GM21619 (cell line): ENCODE measurements around the gene MAN1C1.

Experiments
- ATAC-seq: cut with Tn5 transposase; IDR thresholded peaks from one replicate; pipeline ENCODE4 v1.9.1; 2021; ENCODE audit not compliant: unreplicated experiment

MAN1C1 gene

GRCh38 chr1:25774921-25775771 lies 158.6 kb downstream of the MAN1C1 start:
- no peak for ATAC-seq

- ATAC-seq, result no peak
These were observed 162.8 kb downstream of the MAN1C1 start for GRCh38 chr1:25779388-25779787.

DNA sequence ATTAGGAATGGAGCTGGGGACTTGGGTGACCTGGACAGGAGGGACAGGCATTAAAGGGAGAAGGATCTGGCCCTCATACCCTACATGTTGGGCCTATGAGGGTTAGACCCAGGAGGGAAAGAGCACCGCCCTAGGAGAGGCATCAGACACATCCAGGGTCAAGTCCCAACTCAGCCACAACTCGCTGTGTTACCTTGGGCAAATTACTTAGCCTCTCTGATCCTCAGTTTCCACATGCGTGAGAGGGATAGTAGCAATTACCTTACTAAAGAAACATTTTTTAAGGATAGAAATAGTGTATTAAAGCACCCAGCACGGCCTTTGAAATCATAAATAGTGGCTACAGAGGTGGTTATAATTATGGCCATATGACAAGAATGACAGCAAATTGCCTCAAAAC lies 163.3 kb downstream of the MAN1C1 start:
- no peak for ATAC-seq

GRCh38 chr1:25780318-25781129 lies 163.9 kb downstream of the MAN1C1 start:
- ATAC-seq, result no peak

- no peak for ATAC-seq
These were observed 164.5 kb downstream of the MAN1C1 start for GRCh38 chr1:25781130-25781433.

DNA sequence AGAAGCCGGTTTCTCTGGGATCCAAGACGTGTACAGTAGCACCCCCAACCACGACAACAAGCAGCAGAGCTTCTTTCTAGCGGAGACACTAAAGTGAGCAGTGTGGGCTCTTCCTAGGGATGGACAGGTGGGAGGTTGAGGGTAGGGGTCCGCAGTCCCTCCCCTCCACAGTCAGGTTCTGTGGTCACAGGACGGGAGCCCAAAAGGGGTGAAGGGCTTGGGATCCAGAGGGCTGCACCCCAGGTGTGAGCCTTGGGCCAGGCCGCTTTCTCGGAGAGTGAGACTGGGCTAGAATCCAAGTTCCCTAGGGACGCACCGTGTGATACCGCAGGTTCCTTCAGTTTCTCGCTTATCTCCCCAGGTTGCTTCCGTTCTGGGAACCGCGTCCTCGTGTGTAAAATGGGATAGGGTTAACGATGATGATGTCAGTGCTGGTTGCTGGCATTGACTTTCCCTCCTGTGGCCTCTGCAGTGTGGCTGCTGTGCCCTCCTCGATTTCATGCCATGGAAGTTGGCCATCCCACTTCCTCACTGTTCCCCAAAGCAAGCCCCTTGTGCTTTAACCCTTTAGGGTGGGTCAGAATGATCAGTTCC lies 166.1 kb downstream of the MAN1C1 start:
- ATAC-seq, result no peak

DNA sequence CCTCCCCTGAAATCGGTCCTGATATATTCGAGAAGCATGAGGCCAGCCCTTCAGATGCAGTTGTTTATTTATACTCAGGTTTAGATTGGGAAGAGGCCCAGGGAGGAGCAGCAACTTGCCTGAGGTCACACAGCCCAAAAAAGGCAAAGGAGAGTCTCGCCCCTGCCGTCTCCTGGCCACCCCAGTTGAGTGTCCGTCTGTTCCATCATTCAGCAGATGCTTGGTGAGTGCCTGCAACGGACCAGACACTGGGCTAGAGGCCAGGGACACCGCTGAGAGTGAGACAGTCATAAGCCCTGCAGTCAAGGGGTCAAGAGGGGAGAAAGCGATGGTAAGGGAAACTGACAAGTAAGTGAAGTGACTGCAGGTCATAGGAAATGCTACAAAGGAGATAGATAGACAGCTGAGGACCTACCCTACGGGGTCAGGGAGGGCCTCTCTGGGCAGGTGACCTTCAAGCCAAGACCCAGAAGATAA lies 168.0 kb downstream of the MAN1C1 start:
- ATAC-seq, result no peak

DNA sequence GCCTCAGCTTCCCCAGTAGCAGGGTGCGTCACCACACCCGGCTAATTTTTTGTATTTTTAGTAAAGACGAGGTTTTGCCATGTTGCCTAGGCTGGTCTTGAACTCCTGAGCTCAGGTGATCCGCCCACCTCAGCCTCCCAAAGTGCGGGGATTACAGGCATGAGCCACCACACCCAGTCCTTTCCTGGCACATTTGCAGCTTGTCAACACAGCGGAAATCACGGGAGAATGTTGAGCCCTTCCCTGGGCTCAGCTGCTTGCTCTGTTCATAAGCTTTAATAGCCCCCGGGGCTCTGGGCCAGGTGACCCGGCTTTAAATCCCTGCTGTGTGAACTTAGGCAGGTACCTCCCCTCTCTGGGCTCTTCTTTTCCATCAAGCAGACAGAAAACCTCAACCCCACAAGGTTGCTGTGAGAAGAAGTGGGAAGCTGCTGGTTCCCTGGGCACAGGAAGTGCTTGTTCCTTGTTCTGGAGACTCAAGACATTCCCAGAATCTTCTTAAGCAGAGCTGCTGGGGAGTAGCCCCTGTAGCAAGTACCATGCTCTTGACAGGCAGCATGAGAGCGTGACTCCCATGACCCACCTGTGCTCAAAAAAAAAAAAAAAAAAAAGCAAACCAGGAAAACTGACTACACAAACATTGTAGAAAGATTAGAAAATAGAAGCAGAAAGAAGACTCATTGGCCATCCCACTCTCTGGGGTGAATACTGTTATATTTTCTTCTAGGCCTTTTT lies 168.9 kb downstream of the MAN1C1 start:
- no peak for ATAC-seq

- no peak for ATAC-seq
These were observed 170.5 kb downstream of the MAN1C1 start for GRCh38 chr1:25786887-25787759.

- no peak for ATAC-seq
These were observed 171.2 kb downstream of the MAN1C1 start for GRCh38 chr1:25787760-25788166.

DNA sequence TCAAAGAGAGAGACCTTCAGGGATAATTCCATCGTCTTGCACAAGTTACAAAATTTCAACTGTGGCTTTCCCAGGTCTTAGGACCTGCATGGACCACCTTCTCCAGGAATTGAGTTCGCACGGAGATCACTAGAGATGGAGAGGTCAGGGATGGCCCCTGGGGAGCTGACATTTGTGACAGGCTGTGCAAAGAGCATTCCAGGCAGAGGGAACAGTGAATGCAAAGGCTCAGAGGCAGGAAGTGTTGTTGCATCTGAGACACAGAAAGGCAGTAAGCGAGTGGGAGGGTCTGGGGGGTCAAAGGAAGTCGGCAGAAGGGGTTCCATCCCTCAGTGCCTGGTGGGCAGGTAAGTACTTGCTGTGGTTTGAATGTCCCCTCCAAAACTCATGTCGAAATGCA lies 173.9 kb downstream of the MAN1C1 start:
- no peak for ATAC-seq

- no peak for ATAC-seq
These were observed 175.5 kb downstream of the MAN1C1 start for GRCh38 chr1:25792115-25792514.

DNA sequence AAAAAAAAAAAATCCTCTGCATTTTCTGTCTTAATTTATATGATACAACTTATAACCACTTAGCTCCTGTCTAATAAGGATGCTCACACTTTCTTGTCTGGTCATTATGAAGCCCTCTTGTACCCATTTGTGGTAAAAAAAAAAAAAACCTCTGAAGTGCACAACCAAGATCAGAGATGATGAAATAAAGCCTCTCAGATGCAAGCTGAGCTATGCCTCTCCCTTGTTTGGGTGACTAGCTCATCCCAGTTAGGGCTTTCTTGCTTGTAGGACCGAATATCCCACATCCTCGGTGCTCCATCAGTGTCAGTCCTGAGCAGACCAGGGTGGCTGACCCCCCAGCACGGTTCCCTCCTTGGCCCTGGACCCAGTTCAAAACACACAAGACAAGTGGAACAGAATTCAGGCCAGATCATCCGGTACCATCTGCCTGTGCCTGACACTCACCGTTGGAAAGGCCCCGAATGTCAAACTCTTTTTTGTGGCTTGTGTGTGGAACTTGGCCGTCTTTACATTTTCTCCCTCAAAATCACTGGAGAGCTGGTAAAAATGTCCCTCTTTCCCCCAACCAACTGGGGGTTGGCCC lies 177.1 kb downstream of the MAN1C1 start:
- ATAC-seq, result no peak

DNA sequence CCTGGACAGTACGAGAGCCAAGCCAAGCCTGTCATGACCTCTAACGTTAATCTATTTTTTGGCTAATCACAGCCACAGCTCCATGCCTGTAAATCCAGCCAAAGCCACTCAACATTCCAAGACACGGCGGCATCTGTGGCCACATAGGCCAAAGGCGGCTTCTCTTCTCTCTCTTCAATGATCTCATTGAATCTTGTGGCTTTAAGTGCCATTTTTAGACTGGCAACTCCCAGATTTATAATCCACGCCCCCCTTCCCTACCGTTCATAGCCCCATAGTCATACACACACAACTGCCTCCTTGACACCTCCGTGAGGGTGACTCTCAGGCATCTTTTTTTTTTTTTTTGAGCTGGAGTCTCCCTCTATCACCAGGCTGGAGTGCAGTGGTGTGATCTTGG lies 177.7 kb downstream of the MAN1C1 start:
- ATAC-seq, result no peak

DNA sequence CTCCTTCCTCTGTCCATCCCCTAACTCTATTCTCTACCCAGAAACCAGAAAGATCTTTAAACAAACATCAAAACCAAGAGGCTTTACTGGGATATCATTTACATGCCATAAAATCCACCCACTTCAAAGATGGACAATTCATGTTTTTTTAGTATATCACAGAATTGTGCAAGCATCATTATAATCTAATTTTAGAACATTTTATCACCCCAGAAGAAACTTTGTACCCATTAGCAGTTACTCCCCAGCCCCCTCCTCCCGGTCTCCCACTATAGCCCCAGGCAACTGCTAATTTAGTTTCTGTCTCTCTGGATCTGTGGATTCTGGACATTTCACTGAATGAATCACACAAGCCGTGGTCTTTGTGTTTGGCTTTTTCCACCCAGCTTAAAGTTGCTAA lies 178.6 kb downstream of the MAN1C1 start:
- ATAC-seq, result no peak

GRCh38 chr1:25795946-25796810 lies 179.6 kb downstream of the MAN1C1 start:
- no peak for ATAC-seq

GRCh38 chr1:25796811-25797458 lies 180.3 kb downstream of the MAN1C1 start:
- ATAC-seq, result no peak

DNA sequence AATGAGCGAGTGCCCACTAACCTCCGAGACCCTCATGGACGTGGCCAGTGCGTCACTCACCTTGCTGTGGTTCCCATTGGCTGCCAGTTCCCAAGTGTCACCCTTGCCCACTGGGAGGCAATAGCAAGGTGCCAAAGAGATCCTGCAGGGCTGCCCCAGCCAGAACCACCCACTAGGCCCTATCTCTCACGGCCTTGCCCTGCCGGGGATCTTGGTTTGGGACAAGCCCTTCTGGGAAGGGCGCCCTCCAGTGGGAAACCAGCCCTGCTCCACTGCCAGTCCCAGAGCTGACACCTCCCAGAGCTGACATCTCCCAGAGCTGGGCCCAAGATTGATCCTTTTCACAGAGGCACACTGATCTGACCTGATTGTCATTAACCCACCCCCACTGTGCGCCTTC lies 181.3 kb downstream of the MAN1C1 start:
- no peak for ATAC-seq
